Thoracic aorta (tissue), 2 donors: Measurements from ENCODE around the gene DMRTA1. TPM values are rescaled to one million over a fixed set of nuclear protein-coding genes. Genes with fewer than 3 reads are reported as not detected.
"Not testable (repeated sequence)": the region's sequence is repeated elsewhere in the genome, so short reads cannot be mapped to it uniquely, and the experiment has no call there.

Source experiments
- ATAC-seq: fragments of 150-250 bp; one replicate; pipeline ENCODE4 v1.8.0; 2017; ENCODE audit warnings: low read depth; ENCODE audit not compliant: insufficient number of reproducible peaks, low FRiP score
- DNase-seq: peaks from one replicate; pipeline ENCODE4 v3.0.0-alpha.2; 2020; ENCODE audit warnings: low spot score
- H3K27ac ChIP-seq, 2 donors: fragments of 200-600 bp; sonication (generic); 1 replicate in 1 of 2; 2 replicates in 1 of 2; pipeline ENCODE4 v1.5.1; 2016; ENCODE audit warnings: mild to moderate bottlenecking in 2 of 2, moderate library complexity in 2 of 2
- H3K27me3 ChIP-seq: fragments of 200-600 bp; sonication (generic); replicated peaks from 2 replicates; pipeline ENCODE4 v1.6.0; 2016; ENCODE audit warnings: mild to moderate bottlenecking; ENCODE audit not compliant: insufficient read depth
- H3K36me3 ChIP-seq: fragments of 200-600 bp; sonication (generic); one replicate; pipeline ENCODE4 v1.5.1; 2016
- H3K4me1 ChIP-seq, 2 donors: fragments of 200-600 bp; sonication (generic); 1 replicate in 1 of 2; 2 replicates in 1 of 2; pipeline versions ENCODE4 v1.5.1 to v1.6.0; 2016; ENCODE audit warnings: low read depth in 2 of 2, mild to moderate bottlenecking in 1 of 2; ENCODE audit not compliant: control insufficient read depth in 1 of 2
- H3K4me3 ChIP-seq: fragments of 200-600 bp; sonication (generic); 2 replicates; pipeline ENCODE4 v1.5.1; 2016; ENCODE audit warnings: mild to moderate bottlenecking
- H3K9me3 ChIP-seq: fragments of 200-600 bp; sonication (generic); 2 replicates; pipeline ENCODE4 v1.5.1; 2016
- total RNA-seq, 2 donors: library from RNA; depleted of rRNA; stranded (reverse); fragments of >200 nt; gene quantifications; one replicate each; pipeline versions ENCODE4 v1.1.0 to v1.2.3, GENCODE V29; 2016
- TF ChIP-seq, protein P1 (sequence below): fragments of 200-600 bp; sonication (generic); IDR thresholded peaks from one replicate; pipeline ENCODE4 v1.5.1; 2019; ENCODE audit warnings: antibody characterized with exemption

DMRTA1 gene
- total RNA-seq, 2 donors from 2014 or later = 0.41 TPM; not detected in 1

DNA sequence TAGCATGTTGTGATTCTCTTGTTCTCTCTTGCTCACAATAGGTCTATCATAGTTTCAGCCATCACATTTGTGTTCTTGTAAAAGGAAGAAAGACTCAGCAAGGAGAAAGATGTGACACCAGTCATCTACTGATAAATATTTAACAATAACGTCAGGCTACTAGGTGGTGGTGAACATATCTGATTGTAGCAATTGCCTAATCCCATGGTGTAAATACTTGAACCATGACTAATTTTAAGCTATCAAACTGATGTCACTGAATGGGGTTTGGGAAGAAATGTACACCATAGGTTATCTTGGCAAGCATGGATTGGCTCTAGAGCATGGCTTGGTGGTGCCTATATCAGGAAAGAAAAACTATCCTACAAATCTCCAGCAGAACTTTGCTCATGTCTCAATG, 16.6 kb downstream of the DMRTA1 start:
- no peak for DNase-seq
- Histone ChIP-seq H3K4me3 (no peak overlapping the region), H3K4me1 (no peaks in the 10 kb centered on the region), H3K9me3 (no peaks in the 10 kb centered on the region), H3K27ac (no peak overlapping the region), H3K36me3 (no peaks in the 10 kb centered on the region), H3K27me3 (no peaks in the 10 kb centered on the region)
- ATAC-seq = no peak
- TF ChIP-seq, protein P1, sequence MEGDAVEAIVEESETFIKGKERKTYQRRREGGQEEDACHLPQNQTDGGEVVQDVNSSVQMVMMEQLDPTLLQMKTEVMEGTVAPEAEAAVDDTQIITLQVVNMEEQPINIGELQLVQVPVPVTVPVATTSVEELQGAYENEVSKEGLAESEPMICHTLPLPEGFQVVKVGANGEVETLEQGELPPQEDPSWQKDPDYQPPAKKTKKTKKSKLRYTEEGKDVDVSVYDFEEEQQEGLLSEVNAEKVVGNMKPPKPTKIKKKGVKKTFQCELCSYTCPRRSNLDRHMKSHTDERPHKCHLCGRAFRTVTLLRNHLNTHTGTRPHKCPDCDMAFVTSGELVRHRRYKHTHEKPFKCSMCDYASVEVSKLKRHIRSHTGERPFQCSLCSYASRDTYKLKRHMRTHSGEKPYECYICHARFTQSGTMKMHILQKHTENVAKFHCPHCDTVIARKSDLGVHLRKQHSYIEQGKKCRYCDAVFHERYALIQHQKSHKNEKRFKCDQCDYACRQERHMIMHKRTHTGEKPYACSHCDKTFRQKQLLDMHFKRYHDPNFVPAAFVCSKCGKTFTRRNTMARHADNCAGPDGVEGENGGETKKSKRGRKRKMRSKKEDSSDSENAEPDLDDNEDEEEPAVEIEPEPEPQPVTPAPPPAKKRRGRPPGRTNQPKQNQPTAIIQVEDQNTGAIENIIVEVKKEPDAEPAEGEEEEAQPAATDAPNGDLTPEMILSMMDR = no peak

DNA sequence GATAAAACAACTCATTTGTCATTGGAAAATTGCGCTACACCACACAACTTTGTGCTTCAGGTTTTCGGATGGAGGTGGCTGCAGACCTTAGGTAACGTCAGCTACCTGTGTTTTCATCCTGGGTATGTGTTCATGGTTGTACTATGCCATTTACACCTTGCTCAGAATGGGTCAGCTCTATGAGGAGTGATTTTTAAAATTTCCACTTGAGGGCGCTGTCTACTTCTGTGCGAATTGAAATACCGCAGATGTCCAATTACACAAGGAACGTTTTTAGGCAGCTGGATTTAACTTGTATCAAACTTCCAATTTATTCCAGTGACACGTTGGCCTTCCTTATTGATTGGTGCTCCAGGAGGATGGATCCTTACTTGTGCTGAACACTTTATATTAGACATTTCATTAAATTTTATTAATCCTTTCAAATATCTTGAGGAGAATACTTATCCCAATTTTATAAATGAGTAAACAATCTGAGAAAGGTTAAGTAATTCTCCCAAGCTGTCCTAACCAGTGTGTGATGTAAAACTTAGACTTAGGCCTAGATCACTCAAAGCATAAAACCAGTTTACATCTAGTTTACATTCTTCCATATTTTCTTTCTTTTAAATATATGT, 23.4 kb downstream of the DMRTA1 start:
- H3K9me3 ChIP-seq = no peaks in the 10 kb centered on the region
- H3K27me3 ChIP-seq = no peaks in the 10 kb centered on the region
- ATAC-seq (no peak), DNase-seq (no peak)
- no peaks in the 10 kb centered on the region for H3K36me3 ChIP-seq
- H3K4me1 ChIP-seq = no peaks in the 10 kb centered on the region
- no peak overlapping the region for H3K27ac ChIP-seq
- TF ChIP-seq, protein P1 = peak; percentile 22
- H3K4me3 ChIP-seq = no peak overlapping the region

DNA sequence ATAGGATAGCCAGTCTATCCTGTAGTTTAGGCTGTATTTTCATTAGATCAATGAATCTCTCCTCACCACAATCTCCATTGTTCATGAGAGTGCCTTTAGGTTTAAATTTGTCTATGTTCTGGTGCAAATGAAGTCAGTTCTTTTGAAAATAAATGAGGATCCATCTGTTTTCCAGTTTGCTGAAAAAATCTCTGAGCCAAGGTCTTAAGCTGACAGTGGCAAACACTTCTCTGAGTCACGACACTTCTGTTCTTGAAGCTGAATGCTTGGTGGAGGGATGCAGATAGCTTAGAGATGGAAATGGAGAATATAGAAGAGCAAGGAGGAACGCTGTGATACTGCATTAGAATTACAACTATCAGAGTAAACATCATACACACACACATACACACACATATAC, 34.9 kb downstream of the DMRTA1 start:
- DNase-seq (no peak), ATAC-seq (no peak)
- H3K4me1 ChIP-seq = no peaks in the 10 kb centered on the region
- no peak overlapping the region for H3K4me3 ChIP-seq
- no peak overlapping the region for H3K27ac ChIP-seq
- no peaks in the 10 kb centered on the region for H3K9me3 ChIP-seq
- TF ChIP-seq, protein P1 = no peak
- H3K27me3 ChIP-seq = no peaks in the 10 kb centered on the region
- H3K36me3 ChIP-seq = no peaks in the 10 kb centered on the region

DNA sequence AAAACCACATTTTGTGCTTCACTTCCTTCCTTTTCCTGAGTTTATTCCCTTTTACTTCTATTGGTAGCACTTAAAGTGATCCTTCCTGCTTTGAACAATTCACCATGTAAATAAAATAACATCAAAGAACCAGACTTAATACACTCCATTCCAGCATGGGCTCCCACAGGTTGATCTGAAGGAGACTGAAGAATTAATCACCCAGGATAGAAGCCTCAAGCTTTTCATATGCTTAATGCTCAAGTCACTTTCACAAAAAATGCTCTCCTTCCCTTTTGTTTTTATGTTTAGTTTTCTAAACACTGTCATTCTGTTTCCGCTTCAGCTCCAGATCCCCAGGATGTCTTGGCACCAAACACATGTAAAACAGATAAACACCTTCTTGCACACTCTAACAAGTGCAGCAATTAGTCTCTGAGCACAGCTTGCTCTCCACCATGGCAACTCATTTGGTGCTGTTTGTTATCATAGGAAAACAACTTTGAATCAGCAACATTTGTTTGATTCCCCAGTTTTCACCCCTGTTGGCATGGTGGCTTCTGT, 37.0 kb downstream of the DMRTA1 start:
- Histone ChIP-seq H3K27me3 (no peaks in the 10 kb centered on the region), H3K27ac (no peak overlapping the region), H3K4me1 (no peaks in the 10 kb centered on the region), H3K36me3 (no peaks in the 10 kb centered on the region), H3K4me3 (no peak overlapping the region), H3K9me3 (no peaks in the 10 kb centered on the region)
- DNase-seq = no peak
- TF ChIP-seq, protein P1 = no peak
- no peak for ATAC-seq

DNA sequence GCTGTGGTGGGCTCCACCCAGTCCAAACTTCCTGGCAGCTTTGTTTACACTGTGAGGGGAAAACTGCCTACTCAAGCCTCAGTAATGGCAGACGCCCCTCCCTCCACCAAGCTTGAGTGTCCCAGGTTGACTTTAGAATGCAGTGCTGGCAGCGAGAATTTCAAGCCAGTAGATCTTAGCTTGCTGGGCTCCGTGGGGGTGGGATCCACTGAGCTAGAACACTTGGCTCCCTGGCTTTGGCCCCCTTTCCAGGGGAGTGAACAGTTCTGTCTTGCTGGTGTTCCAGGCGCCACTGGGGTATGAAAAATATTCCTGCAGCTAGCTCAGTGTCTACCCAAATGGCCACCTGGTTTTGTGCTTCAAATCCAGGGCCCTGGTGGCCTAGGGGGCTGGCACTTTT, 49.6 kb downstream of the DMRTA1 start:
- H3K36me3 ChIP-seq, DNase-seq, H3K27ac ChIP-seq, H3K4me3 ChIP-seq, H3K9me3 ChIP-seq, ATAC-seq, H3K4me1 ChIP-seq, H3K27me3 ChIP-seq: not testable (repeated sequence)
